A673 (cell line): Measurements from ENCODE around the gene ZNRF3. TPM values are rescaled to one million over a fixed set of nuclear protein-coding genes. Genes with fewer than 3 reads are reported as not detected.
A peak's percentile ranks its signal among the peaks of the same experiment; 100 is the strongest.

Source experiments
- BruUV-seq: library from RNA; stranded (reverse); fragments of 400-500 nt; replicated peaks from 2 replicates; lab custom pipeline; 2021; lab: Mats Ljungman, UMichigan
- CTCF ChIA-PET: fragments of 300-600 bp; sonication (Branson Sonifier 250); formaldehyde crosslinking; loops from one replicate; lab custom pipeline; 2022; ENCODE audit warnings: antibody characterized with exemption; lab: Charles Lee
- POLR2A ChIA-PET: fragments of 300-600 bp; sonication (Branson Sonifier 250); formaldehyde crosslinking; loops from one replicate; lab custom pipeline; 2022; ENCODE audit warnings: antibody characterized with exemption; ENCODE audit not compliant: low non-redundant PET; lab: Charles Lee
- DNase-seq: peaks from one replicate; pipeline ENCODE4 v3.0.0-alpha.2; 2015; ENCODE audit warnings: low spot score
- H3K27ac ChIP-seq: fragments of 200-600 bp; sonication (generic); 2 replicates; pipeline ENCODE4 v1.5.1; 2016; ENCODE audit warnings: mixed run types, low read depth, mild to moderate bottlenecking, mixed read lengths, antibody characterized with exemption, low read length; ENCODE audit not compliant: poor library complexity, severe bottlenecking
- H3K27me3 ChIP-seq: fragments of 200-600 bp; sonication (generic); replicated peaks from 2 replicates; pipeline ENCODE4 v1.6.1; 2017; ENCODE audit warnings: mixed run types, low read depth, mild to moderate bottlenecking, mixed read lengths, antibody characterized with exemption, low read length; ENCODE audit not compliant: insufficient read depth, poor library complexity
- H3K36me3 ChIP-seq: fragments of 200-600 bp; sonication (generic); 2 replicates; pipeline ENCODE4 v1.6.1; 2016; ENCODE audit warnings: mixed run types, mild to moderate bottlenecking, mixed read lengths, antibody characterized with exemption, low read length; ENCODE audit not compliant: insufficient read depth, poor library complexity, severe bottlenecking
- H3K4me1 ChIP-seq: fragments of 200-600 bp; sonication (generic); 2 replicates; pipeline ENCODE4 v1.6.1; 2017; ENCODE audit warnings: mixed run types, mild to moderate bottlenecking, mixed read lengths, antibody characterized with exemption, low read length; ENCODE audit not compliant: insufficient read depth, poor library complexity, severe bottlenecking
- H3K4me3 ChIP-seq: fragments of 200-600 bp; sonication (generic); 2 replicates; pipeline ENCODE4 v1.5.1; 2016; ENCODE audit warnings: low read depth, mixed run types, mild to moderate bottlenecking, mixed read lengths, low read length; ENCODE audit not compliant: poor library complexity, severe bottlenecking
- H3K9me3 ChIP-seq: fragments of 200-600 bp; sonication (generic); 2 replicates; pipeline ENCODE4 v1.6.1; 2016; ENCODE audit warnings: mixed run types, low read depth, mild to moderate bottlenecking, mixed read lengths, antibody characterized with exemption, low read length; ENCODE audit not compliant: poor library complexity, severe bottlenecking
- EZH2 ChIP-seq: fragments of 200-600 bp; sonication (generic); IDR thresholded peaks from 2 replicates; pipeline ENCODE4 v1.6.1; 2017; ENCODE audit warnings: borderline replicate concordance, low read depth, mild to moderate bottlenecking, mixed read lengths, antibody characterized with exemption, low read length; ENCODE audit not compliant: poor library complexity, severe bottlenecking
- intact Hi-C: fragments of 100-400 bp; cut with micrococcal nuclease; formaldehyde crosslinking; loops from one replicate; pipeline ENCODE4 v1.10.0; 2022; ENCODE audit not compliant: unreplicated experiment
- total RNA-seq: library from RNA; stranded (reverse); gene quantifications from 2 replicates; pipeline ENCODE4 v1.2.3, GENCODE V29; 2021
- TF ChIP-seq, protein P1 (sequence below): fragments of 300-800, 200-600 bp; sonication (generic); conservative IDR thresholded peaks from 2 replicates; pipeline ENCODE4 v1.5.1; 2017; ENCODE audit warnings: low read depth, mild to moderate bottlenecking, antibody characterized with exemption, low read length, moderate library complexity, mixed read lengths

ZNRF3 gene
- total RNA-seq, 1 experiment from 2014 or later = 11.9 TPM

DNA sequence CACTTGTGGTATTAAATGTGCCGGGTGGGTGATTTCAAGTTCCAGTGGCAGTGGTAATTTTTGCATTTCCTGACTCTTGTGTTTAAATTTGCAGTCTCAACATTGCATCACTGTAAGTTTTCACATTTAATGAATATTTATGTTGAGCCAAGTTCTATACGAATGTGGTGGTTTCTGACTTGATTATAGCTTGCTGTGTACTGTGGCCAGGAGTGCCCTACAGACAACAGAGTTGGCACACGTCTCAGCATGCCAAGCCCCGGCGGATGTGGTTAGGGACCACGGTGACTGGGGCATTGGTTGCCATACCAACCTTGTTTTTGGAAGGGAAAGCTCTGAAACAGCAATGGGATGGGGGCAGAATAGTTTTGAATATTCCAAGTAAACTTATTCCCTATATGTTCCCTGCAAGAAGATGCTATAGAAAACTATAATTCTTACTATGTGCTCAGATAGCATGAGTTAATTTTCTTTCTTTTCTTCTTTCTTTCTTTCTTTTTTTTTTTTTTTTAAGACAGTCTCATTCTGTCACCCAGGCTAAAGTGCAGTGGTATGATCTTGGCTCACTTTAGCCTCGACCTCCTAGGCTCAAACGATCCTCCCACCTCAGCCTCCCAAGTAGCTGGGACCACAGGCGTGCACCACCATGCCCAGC lies 16.0 kb downstream of the ZNRF3 start:
- Histone ChIP-seq H3K4me1 (peaks cover 30% of the 10 kb centered on the region), H3K27ac (peak overlapping the region; percentile 45), H3K36me3 (no peaks in the 10 kb centered on the region), H3K4me3 (no peak overlapping the region), H3K27me3 (no peaks in the 10 kb centered on the region), H3K9me3 (no peaks in the 10 kb centered on the region)
- ChIA-PET POLR2A (no interaction called here), CTCF (interaction anchor here (0.9 kb wide), 1 partner anchor 13 kb away, joined by 3 read pairs; no protein-coding TSS in a partner anchor)
- TF ChIP-seq EZH2 = no peak
- TF ChIP-seq, protein P1, sequence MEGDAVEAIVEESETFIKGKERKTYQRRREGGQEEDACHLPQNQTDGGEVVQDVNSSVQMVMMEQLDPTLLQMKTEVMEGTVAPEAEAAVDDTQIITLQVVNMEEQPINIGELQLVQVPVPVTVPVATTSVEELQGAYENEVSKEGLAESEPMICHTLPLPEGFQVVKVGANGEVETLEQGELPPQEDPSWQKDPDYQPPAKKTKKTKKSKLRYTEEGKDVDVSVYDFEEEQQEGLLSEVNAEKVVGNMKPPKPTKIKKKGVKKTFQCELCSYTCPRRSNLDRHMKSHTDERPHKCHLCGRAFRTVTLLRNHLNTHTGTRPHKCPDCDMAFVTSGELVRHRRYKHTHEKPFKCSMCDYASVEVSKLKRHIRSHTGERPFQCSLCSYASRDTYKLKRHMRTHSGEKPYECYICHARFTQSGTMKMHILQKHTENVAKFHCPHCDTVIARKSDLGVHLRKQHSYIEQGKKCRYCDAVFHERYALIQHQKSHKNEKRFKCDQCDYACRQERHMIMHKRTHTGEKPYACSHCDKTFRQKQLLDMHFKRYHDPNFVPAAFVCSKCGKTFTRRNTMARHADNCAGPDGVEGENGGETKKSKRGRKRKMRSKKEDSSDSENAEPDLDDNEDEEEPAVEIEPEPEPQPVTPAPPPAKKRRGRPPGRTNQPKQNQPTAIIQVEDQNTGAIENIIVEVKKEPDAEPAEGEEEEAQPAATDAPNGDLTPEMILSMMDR = no peak
- peak; percentile 86 for DNase-seq
- intact Hi-C loops = no loop called here
- BruUV-seq = no TSS peak

GRCh38 chr22:28900379-28900925 lies 17.1 kb downstream of the ZNRF3 start:
- no peaks in the 10 kb centered on the region for H3K36me3 ChIP-seq
- H3K4me1 ChIP-seq = peaks cover 34% of the 10 kb centered on the region
- H3K27ac ChIP-seq = no peak overlapping the region
- POLR2A ChIA-PET = no interaction called here
- BruUV-seq = no TSS peak
- TF ChIP-seq EZH2 = no peak
- TF ChIP-seq, protein P1 = no peak
- no peaks in the 10 kb centered on the region for H3K27me3 ChIP-seq
- no peaks in the 10 kb centered on the region for H3K9me3 ChIP-seq
- no peak overlapping the region for H3K4me3 ChIP-seq
- CTCF ChIA-PET = no interaction called here
- no peak for DNase-seq
- intact Hi-C loops = no loop called here

GRCh38 chr22:28902490-28902889 lies 19.1 kb downstream of the ZNRF3 start:
- ChIA-PET POLR2A (no interaction called here), CTCF (no interaction called here)
- Histone ChIP-seq H3K9me3 (no peaks in the 10 kb centered on the region), H3K27me3 (no peaks in the 10 kb centered on the region), H3K4me3 (no peak overlapping the region), H3K36me3 (no peaks in the 10 kb centered on the region), H3K27ac (no peak overlapping the region), H3K4me1 (peaks cover 37% of the 10 kb centered on the region)
- TF ChIP-seq, protein P1 = no peak
- no peak for TF ChIP-seq EZH2
- intact Hi-C loops = no loop called here
- no TSS peak for BruUV-seq
- DNase-seq = no peak
